Effector CD4-positive, alpha-beta T cell (primary cell): ENCODE results near the gene DCAF10.
"Not testable (repeated sequence)": the region's sequence is repeated elsewhere in the genome, so short reads cannot be mapped to it uniquely, and the experiment has no call there.

Source experiments
- DNase-seq: peaks from one replicate; pipeline ENCODE4 v3.0.0-alpha.2; 2020

Gene DCAF10

DNA sequence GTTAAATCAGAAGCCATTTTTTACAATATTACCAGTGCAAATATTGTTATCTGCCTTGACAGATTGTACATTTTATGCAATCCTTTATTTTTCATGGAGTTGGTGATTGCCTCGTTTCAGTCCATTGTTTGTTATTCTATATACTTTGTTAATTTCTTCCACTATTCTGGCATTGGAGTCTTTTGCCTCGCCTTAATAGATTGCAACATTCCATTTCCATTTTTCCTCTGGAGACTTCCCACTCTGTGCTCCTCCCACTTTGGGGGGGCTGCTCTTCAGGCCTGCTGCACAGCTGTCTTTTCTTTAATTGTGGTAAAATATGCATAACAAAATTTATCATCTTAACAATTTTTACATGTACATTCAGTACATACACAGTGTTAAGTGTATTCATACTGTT, 4.4 kb upstream of the DCAF10 start:
- DNase-seq, result no peak

- DNase-seq, result no peak
Measured at GRCh38 chr9:37798677-37799076, 1.9 kb upstream of the DCAF10 start.

- no peak for DNase-seq
Measured at GRCh38 chr9:37801287-37801850, 772 bp downstream of the DCAF10 start.

DNA sequence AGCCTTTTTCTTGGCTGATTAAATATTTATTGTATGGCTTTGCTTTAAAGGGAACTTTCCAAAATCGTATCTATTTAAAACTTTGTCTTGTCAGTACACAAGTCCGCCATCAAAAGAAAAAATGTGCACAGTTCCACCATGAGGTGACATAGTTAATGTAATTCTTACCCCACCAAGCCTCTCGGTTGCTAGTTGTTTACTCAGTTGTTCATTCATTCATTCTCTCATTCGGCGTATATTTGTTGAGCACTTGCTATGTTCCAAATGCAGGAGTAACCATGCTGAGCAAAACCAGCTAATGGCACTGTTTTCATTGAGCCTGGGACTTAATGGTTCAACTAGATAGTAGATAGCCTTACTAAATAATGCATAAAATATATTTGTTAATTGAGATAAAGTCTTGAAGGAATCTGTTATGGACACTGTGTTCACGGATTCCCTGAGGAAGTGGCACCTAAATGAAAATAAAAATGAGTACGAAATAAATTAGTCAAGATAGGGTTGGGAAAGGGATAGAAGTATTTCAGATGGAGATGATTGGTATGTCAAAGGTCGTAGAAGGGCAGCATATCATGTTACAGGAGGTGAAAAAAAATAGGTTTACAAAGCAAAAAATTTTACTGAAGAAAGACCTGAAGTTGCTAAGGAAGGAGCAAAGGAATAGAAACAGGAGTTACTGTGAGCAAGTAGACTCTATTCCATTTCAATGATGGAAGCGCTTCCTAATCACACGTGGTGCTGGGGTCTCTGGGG, 1.5 kb downstream of the DCAF10 start:
- no peak for DNase-seq

- no peak for DNase-seq
Measured at GRCh38 chr9:37806271-37806670, 5.7 kb downstream of the DCAF10 start.

DNA sequence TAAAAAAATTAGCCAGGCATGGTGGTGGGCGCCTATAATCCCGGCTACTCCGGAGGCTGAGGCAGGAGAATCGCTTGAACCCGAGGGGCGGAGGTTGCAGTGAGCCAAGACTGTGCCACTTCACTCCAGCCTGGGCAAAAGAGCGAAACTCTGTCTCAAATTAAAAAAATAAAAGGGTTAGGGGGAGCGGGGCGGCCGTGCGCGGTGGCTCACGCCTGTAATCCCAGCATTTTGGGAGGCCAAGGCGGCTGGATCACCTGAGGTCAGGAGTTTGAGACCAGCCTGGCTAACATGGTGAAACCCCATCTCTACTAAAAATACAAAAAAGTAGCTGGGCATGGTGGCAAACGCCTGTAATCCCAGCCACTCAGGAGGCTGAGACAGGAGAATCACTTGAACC, 9.1 kb downstream of the DCAF10 start:
- DNase-seq, result not testable (repeated sequence)

DNA sequence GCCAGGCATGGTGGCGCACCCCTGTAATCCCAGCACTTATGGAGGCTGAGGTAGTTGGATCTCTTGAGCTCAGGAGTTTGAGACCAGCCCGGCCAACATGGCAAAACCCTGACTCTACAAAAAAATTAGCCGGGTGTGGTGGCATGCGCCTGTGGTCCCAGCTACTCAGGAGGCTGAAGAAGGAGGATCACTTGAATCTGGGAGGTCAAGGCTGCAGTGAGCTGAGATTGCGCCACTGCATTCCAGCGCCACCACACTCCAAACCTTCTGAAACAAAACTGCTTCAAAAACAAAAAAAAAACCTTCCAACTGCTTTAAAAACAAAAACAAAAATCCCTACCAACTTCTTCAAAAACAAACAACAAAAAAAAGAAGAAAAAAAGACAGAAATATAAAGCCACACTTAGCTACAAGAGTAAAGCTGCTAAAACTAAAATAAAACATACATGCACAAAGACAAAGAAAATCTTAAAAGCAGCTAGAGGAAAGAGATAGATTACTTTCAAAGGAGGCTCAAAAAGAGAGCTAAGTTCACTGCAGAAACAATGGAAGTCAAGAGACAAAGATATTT, 11.4 kb downstream of the DCAF10 start:
- DNase-seq, result no peak

- no peak for DNase-seq
Measured at GRCh38 chr9:37812773-37813379, 12.3 kb downstream of the DCAF10 start.

GRCh38 chr9:37818849-37819248, 18.3 kb downstream of the DCAF10 start:
- DNase-seq, result no peak

- DNase-seq, result no peak
Measured at GRCh38 chr9:37820142-37820541, 19.5 kb downstream of the DCAF10 start.

DNA sequence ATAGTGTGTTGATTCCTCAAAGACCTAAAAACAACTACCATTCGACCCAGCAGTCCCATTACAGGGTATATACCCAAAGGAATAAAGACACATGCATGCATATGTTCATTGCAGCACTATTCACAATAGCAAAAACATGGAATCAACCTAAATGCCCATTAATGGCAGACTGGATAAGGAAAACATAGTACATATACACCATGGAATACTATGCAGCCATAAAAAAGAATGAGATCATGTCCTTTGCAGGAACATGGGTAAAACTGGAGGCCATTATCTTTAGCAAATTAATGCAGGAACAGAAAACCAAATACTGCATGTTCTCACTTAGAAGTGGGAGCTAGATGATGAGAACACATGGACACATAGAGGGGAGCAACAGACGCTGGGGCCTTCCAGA, 24.6 kb downstream of the DCAF10 start:
- not testable (repeated sequence) for DNase-seq

DNA sequence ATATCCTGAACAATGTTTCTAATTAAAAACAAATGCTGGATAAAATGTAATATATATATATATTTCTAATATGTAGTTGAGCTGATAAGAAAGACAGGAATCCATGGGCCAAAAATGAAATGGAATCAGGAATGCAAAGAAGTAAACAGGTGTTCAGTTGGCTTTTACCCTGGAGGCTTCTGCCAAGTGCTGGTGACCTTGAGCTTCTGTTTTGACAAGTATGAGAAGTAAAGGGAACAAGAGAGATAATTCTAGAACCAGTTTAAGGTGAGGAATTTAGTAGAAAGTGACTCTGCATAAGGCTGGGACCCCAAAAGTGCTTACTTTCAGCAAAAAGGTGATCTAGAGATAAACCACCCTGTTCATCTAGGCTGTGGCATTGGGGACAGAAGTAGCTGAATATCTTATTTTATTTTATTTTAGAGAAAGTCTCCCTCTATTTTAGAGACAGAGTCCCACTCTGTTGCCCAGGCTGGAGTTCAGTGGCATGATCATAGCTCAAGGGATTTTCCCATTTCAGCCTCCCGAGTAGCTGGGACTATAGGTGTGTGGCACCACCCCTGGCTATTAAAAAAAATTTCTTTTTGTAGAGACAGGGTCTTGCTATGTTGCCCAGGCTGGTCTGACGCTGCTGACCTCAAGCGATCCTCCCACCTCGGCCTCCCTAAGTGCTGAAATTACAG, 27.0 kb downstream of the DCAF10 start:
- DNase-seq, result no peak

- DNase-seq, result no peak
Measured at GRCh38 chr9:37835821-37836220, 35.2 kb downstream of the DCAF10 start.

DNA sequence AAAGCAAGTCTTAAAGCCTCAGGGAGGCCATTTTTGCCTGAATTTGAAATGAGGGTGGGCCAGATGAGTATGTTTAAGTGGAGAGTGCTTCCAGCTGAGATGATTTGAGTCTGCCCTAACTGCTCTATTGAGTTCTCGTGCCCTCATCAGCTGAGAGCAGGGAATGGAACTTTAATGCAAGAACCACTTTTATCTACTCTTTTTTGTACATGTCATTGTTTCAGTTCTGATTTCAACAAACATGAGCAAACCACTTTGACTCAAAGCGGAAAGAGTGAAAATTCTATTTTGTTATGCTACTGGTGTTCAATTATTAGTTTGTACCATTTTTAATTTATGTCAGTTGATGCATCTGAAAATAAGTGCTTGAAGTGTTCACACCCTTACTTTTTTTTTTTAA, 35.8 kb downstream of the DCAF10 start:
- DNase-seq, result no peak

- no peak for DNase-seq
Measured at GRCh38 chr9:37839496-37840461, 39.2 kb downstream of the DCAF10 start.

DNA sequence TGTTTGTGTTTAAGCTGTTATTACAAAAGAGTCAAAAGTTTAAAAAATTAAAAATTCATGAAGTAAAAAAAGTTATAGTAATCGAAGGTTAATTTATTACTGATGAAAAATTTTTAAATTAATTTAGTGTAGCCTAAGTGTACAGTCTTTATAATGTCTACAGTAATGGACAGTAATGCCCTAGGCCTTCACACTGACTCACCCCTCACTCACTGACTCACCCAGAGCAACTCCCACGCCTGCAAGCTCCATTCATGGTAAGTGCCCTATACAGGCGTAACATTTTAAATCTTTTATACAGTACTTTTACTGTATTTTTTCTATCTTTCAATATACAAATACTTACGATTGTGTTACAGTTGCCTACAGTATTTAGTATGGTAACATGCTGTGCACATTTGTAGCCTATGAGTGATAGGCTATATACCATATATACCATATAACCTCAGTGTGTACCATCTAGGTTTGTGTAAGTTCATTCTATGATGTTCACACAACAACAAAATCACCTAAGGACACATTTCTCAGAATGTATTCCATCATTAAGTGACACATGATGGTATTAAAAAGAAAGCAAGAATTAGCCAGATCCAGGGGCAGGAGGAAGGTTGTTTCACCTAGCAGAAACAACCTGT, 40.1 kb downstream of the DCAF10 start:
- DNase-seq, result no peak

- no peak for DNase-seq
Measured at GRCh38 chr9:37852222-37852621, 51.6 kb downstream of the DCAF10 start.

GRCh38 chr9:37856551-37856950, 56.0 kb downstream of the DCAF10 start:
- no peak for DNase-seq

- no peak for DNase-seq
Measured at GRCh38 chr9:37859043-37859442, 58.4 kb downstream of the DCAF10 start.

GRCh38 chr9:37862530-37862929, 61.9 kb downstream of the DCAF10 start:
- DNase-seq, result no peak

DNA sequence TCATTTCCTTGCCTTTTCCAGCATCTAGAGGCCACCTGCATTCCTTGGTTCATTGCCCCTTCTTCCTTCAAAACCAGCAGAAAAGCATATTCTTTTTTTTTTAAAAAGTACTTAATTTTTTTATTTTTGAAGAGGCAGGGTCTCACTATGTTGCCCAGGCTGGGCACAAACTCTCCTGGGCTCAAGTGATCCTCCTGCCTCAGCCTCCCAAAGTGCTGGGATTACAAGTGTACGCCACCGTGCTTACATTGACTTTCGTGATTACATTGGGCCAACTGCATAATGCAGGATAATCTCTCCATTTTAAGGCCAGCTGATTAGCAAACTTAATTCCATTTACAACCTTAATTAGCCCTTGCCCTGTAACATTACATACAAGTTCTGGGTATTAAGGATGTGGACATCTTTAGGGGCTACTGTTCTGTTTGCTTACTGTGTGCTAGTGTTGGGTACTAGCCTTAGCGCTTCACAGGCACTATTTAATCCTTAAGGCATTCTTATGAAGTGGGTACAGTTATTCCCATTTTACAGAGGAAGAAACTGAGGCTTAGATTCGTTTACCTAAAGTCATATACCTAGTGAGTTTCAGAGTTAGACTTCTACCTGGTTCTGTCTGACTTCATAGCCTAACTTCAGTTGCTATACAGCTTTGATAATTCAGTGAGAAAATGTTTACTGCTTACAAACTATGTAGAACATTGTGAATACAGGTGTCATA, 69.6 kb downstream of the DCAF10 start:
- no peak for DNase-seq
